Brain microvascular endothelial cell (primary cell): Measurements from ENCODE around the gene CSMD2.

ENCODE experiments used
- DNase-seq: peaks from one replicate; pipeline ENCODE4 v3.0.0-alpha.2; 2020
- H3K27ac ChIP-seq: fragments of 250-450 bp; sonication (Bioruptor Pico); 2 replicates; pipeline ENCODE4 v1.5.1; 2020; ENCODE audit warnings: mild to moderate bottlenecking, moderate library complexity
- H3K27me3 ChIP-seq: fragments of 250-450 bp; sonication (Bioruptor Pico); replicated peaks from 2 replicates; pipeline ENCODE4 v1.5.1; 2020; ENCODE audit warnings: mild to moderate bottlenecking
- H3K36me3 ChIP-seq: fragments of 250-450 bp; sonication (Bioruptor Pico); replicated peaks from 2 replicates; pipeline ENCODE4 v1.5.1; 2020; ENCODE audit warnings: mild to moderate bottlenecking
- H3K4me3 ChIP-seq: 2 replicates; pipeline ENCODE4 v1.5.1; 2011; ENCODE audit warnings: low read depth, mild to moderate bottlenecking, control low read depth, low read length, moderate library complexity
- in situ Hi-C: cut with HindIII; loops from 2 replicates; pipeline ENCODE4 v1.10.0; 2017; ENCODE audit warnings: low sequenced_read_pairs, low pct_ligation_motif_present
- TF ChIP-seq, protein P1 (sequence below): IDR thresholded peaks from 2 replicates; pipeline ENCODE4 v1.5.1; 2011; ENCODE audit warnings: low read depth, mild to moderate bottlenecking, moderate library complexity, low read length, control low read depth, inconsistent platforms; ENCODE audit errors: missing control alignments

CSMD2 gene

DNA sequence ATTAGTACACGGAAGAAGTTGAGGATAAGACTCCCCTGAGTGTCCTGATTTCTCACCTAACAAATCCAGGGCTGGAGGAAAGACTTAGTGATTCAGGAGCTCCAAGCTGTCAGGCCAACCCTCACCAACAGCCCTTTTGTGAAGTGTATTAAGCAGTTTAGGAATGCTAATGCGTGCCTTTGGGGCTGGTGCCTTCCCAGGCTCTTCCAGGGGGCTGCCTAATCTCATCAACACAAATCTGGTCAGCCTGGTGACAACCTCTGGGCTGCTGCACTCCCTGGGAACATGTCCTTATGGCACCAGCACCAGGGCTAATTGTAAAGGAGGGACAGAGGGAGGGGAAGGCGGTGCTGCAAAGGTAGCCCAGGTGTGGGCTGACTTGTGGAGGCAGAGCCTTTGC, 15.5 kb downstream of the CSMD2 start:
- Histone ChIP-seq H3K27ac (no peak overlapping the region), H3K36me3 (no peaks in the 10 kb centered on the region), H3K4me3 (no peak overlapping the region), H3K27me3 (no peaks in the 10 kb centered on the region)
- TF ChIP-seq, protein P1, sequence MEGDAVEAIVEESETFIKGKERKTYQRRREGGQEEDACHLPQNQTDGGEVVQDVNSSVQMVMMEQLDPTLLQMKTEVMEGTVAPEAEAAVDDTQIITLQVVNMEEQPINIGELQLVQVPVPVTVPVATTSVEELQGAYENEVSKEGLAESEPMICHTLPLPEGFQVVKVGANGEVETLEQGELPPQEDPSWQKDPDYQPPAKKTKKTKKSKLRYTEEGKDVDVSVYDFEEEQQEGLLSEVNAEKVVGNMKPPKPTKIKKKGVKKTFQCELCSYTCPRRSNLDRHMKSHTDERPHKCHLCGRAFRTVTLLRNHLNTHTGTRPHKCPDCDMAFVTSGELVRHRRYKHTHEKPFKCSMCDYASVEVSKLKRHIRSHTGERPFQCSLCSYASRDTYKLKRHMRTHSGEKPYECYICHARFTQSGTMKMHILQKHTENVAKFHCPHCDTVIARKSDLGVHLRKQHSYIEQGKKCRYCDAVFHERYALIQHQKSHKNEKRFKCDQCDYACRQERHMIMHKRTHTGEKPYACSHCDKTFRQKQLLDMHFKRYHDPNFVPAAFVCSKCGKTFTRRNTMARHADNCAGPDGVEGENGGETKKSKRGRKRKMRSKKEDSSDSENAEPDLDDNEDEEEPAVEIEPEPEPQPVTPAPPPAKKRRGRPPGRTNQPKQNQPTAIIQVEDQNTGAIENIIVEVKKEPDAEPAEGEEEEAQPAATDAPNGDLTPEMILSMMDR, result no peak
- in situ Hi-C loops, result no loop called here
- no peak for DNase-seq

- Histone ChIP-seq H3K36me3 (no peaks in the 10 kb centered on the region), H3K27ac (no peak overlapping the region), H3K27me3 (no peaks in the 10 kb centered on the region), H3K4me3 (no peak overlapping the region)
- no peak for DNase-seq
- TF ChIP-seq, protein P1, result no peak
- in situ Hi-C loops, result no loop called here
Observed at GRCh38 chr1:34147301-34147700, 17.7 kb downstream of the CSMD2 start.

- no peak overlapping the region for H3K27ac ChIP-seq
- no peak for DNase-seq
- H3K4me3 ChIP-seq, result no peak overlapping the region
- TF ChIP-seq, protein P1, result no peak
- H3K27me3 ChIP-seq, result no peaks in the 10 kb centered on the region
- no peaks in the 10 kb centered on the region for H3K36me3 ChIP-seq
- in situ Hi-C loops, result no loop called here
Observed at GRCh38 chr1:34144766-34145165, 20.3 kb downstream of the CSMD2 start.

- DNase-seq, result no peak
- in situ Hi-C loops, result no loop called here
- Histone ChIP-seq H3K36me3 (no peaks in the 10 kb centered on the region), H3K27ac (no peak overlapping the region), H3K27me3 (no peaks in the 10 kb centered on the region), H3K4me3 (no peak overlapping the region)
- TF ChIP-seq, protein P1, result no peak
Observed at GRCh38 chr1:34143975-34144374, 21.1 kb downstream of the CSMD2 start.

- no peak overlapping the region for H3K4me3 ChIP-seq
- no peak overlapping the region for H3K27ac ChIP-seq
- TF ChIP-seq, protein P1, result no peak
- no peaks in the 10 kb centered on the region for H3K27me3 ChIP-seq
- no peaks in the 10 kb centered on the region for H3K36me3 ChIP-seq
- DNase-seq, result no peak
- in situ Hi-C loops, result no loop called here
Observed at GRCh38 chr1:34140011-34140676, 24.9 kb downstream of the CSMD2 start.

DNA sequence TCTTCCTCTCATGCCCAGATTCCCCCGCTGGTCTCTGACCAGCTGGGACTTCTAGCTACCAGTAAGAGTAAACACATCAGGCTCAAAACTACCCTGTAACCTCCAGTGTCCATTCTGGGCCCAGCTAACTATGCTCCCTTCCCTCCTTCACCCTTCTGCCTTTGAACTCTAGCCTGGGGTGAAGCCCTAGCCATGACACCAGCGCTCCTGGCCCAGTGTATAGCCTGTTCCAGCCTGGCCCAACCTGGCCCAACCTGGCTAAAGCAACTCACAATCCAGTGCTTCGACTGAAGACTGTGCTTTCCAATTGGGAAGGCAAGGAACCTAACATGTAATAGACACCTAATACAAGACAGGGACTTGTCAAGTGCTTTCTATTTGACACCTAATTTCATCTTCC, 27.6 kb downstream of the CSMD2 start:
- H3K4me3 ChIP-seq, result no peak overlapping the region
- H3K36me3 ChIP-seq, result no peaks in the 10 kb centered on the region
- in situ Hi-C loops, result no loop called here
- no peaks in the 10 kb centered on the region for H3K27me3 ChIP-seq
- TF ChIP-seq, protein P1, result no peak
- DNase-seq, result no peak
- no peak overlapping the region for H3K27ac ChIP-seq
